HepG2 (cell line): Measurements from ENCODE around the gene MPIG6B. TPM values are rescaled to one million over a fixed set of nuclear protein-coding genes. Genes with fewer than 3 reads are reported as not detected.

ENCODE experiments used
- AHR ChIP-seq: IDR thresholded peaks from 2 replicates; pipeline ENCODE4 v1.6.1; 2018; ENCODE audit warnings: missing genetic modification reagents, missing compliant biosample characterization
- CBX5 ChIP-seq: sonication (generic); formaldehyde crosslinking; IDR thresholded peaks from 2 replicates; pipeline ENCODE4 v1.4.0; 2020; ENCODE audit warnings: missing genetic modification reagents, borderline replicate concordance
- DNMT1 ChIP-seq: sonication (generic); formaldehyde crosslinking; IDR thresholded peaks from 2 replicates; pipeline ENCODE4 v1.5.1; 2020; ENCODE audit warnings: mild to moderate bottlenecking, missing genetic modification reagents
- DR1 ChIP-seq: sonication (generic); formaldehyde crosslinking; IDR thresholded peaks from 2 replicates; pipeline ENCODE4 v1.8.0; 2021; ENCODE audit warnings: mild to moderate bottlenecking, missing genetic modification reagents, inconsistent platforms
- ELF1 ChIP-seq: sonication (generic); formaldehyde crosslinking; IDR thresholded peaks from 2 replicates; pipeline ENCODE4 v1.4.0; 2020; ENCODE audit warnings: missing genetic modification reagents
- FOSL2 ChIP-seq: sonication (generic); formaldehyde crosslinking; IDR thresholded peaks from 2 replicates; pipeline ENCODE4 v1.4.0; 2020; ENCODE audit warnings: missing genetic modification reagents
- FOXK1 ChIP-seq: sonication (generic); formaldehyde crosslinking; IDR thresholded peaks from 2 replicates; pipeline ENCODE4 v1.4.0; 2020; ENCODE audit warnings: low read depth, missing genetic modification reagents, borderline replicate concordance
- GATAD1 ChIP-seq: IDR thresholded peaks from 2 replicates; pipeline ENCODE4 v1.6.1; 2016; ENCODE audit warnings: missing genetic modification reagents, missing compliant biosample characterization
- HCFC1 ChIP-seq: fragments of 150-350 bp; IDR thresholded peaks from 2 replicates; pipeline ENCODE4 v1.6.1; 2014; ENCODE audit warnings: low read depth, low read length
- HIVEP1 ChIP-seq: sonication (generic); formaldehyde crosslinking; IDR thresholded peaks from 2 replicates; pipeline ENCODE4 v1.4.0; 2020; ENCODE audit warnings: mild to moderate bottlenecking, missing genetic modification reagents
- HMGXB4 ChIP-seq, 2 experiments: sonication (generic) in 1 of 2; formaldehyde crosslinking in 1 of 2; IDR thresholded peaks; 2 replicates each; pipeline versions ENCODE4 v1.4.0 to v1.6.1; 2018 to 2020; ENCODE audit warnings: missing genetic modification reagents in 2 of 2, borderline replicate concordance in 1 of 2, low read depth in 1 of 2, mild to moderate bottlenecking in 1 of 2, missing biosample characterization in 1 of 2
- KLF12 ChIP-seq: sonication (generic); formaldehyde crosslinking; IDR thresholded peaks from 2 replicates; pipeline ENCODE4 v1.4.0; 2020; ENCODE audit warnings: missing genetic modification reagents, borderline replicate concordance
- SOX5 ChIP-seq: IDR thresholded peaks from 2 replicates; pipeline ENCODE4 v1.6.1; 2016; ENCODE audit warnings: borderline replicate concordance
- SP4 ChIP-seq: sonication (generic); formaldehyde crosslinking; IDR thresholded peaks from 2 replicates; pipeline ENCODE4 v1.8.1; 2023; ENCODE audit warnings: mild to moderate bottlenecking, missing genetic modification reagents
- STAG1 ChIP-seq: sonication (generic); formaldehyde crosslinking; IDR thresholded peaks from 2 replicates; pipeline ENCODE4 v1.4.0; 2020; ENCODE audit warnings: missing genetic modification reagents
- ZMYM2 ChIP-seq: sonication (generic); formaldehyde crosslinking; IDR thresholded peaks from 2 replicates; pipeline ENCODE4 v1.8.0; 2022; ENCODE audit warnings: mild to moderate bottlenecking, missing genetic modification reagents
- ZMYM4 ChIP-seq: sonication (generic); formaldehyde crosslinking; IDR thresholded peaks from 2 replicates; pipeline ENCODE4 v1.8.1; 2023; ENCODE audit warnings: mild to moderate bottlenecking, missing genetic modification reagents
- ZNF263 ChIP-seq: sonication (generic); formaldehyde crosslinking; IDR thresholded peaks from 2 replicates; pipeline ENCODE4 v1.4.0; 2020; ENCODE audit warnings: missing genetic modification reagents
- ZNF460 ChIP-seq: sonication (generic); formaldehyde crosslinking; IDR thresholded peaks from 2 replicates; pipeline ENCODE4 v1.5.1; 2020; ENCODE audit warnings: missing genetic modification reagents, mild to moderate bottlenecking, borderline replicate concordance
- ZNF556 ChIP-seq: sonication (generic); formaldehyde crosslinking; IDR thresholded peaks from 2 replicates; pipeline ENCODE4 v1.4.0; 2020; ENCODE audit warnings: mild to moderate bottlenecking, missing genetic modification reagents, borderline replicate concordance
- ZNF567 ChIP-seq: sonication (generic); formaldehyde crosslinking; IDR thresholded peaks from 2 replicates; pipeline ENCODE4 v1.8.1; 2023; ENCODE audit warnings: mild to moderate bottlenecking, missing genetic modification reagents, borderline replicate concordance
- ZNF614 ChIP-seq: IDR thresholded peaks from 2 replicates; pipeline ENCODE4 v1.6.1; 2018; ENCODE audit warnings: missing biosample characterization, missing genetic modification reagents, inconsistent platforms, borderline replicate concordance
- ZNF644 ChIP-seq: IDR thresholded peaks from 2 replicates; pipeline ENCODE4 v1.6.1; 2016; ENCODE audit warnings: low read depth
- ZNF776 ChIP-seq: sonication (generic); formaldehyde crosslinking; IDR thresholded peaks from 2 replicates; pipeline ENCODE4 v1.4.0; 2020; ENCODE audit warnings: mild to moderate bottlenecking, missing genetic modification reagents
- ZNF839 ChIP-seq: sonication (generic); formaldehyde crosslinking; IDR thresholded peaks from 2 replicates; pipeline ENCODE4 v1.4.0; 2020; ENCODE audit warnings: missing genetic modification reagents, mild to moderate bottlenecking, borderline replicate concordance
- polyA plus RNA-seq, 8 experiments: library from polyadenylated mRNA; depleted of rRNA in 3 of 8; stranded (reverse) in 7 of 8; unstranded in 1 of 8; fragments of >200 nt; fragmentation: Illumina TruSeq in 4 of 8; extraction: Trizol in 4 of 8; gene quantifications; 2 replicates each; pipeline versions ENCODE4 v1.2.1 to v1.2.3, GENCODE V29; 2011 to 2016; ENCODE audit warnings: low read depth in 4 of 8, missing spikeins in 1 of 8, mixed read lengths in 1 of 8; ENCODE audit not compliant: insufficient read depth in 1 of 8
- total RNA-seq, 5 experiments: library from RNA; depleted of rRNA; stranded (reverse); fragments of >200 nt; fragmentation: Illumina TruSeq; extraction: Trizol; gene quantifications; 2 replicates each; pipeline ENCODE4 v1.2.3, GENCODE V29; 2016; ENCODE audit warnings: low read depth in 1 of 5
- TF ChIP-seq, protein P1 (sequence below): IDR thresholded peaks from 2 replicates; pipeline ENCODE4 v1.6.1; 2016; ENCODE audit warnings: low read depth, borderline replicate concordance
- TF ChIP-seq, protein P2 (sequence below): sonication (generic); formaldehyde crosslinking; IDR thresholded peaks from 2 replicates; pipeline ENCODE4 v1.8.1; 2023; ENCODE audit warnings: mild to moderate bottlenecking, missing genetic modification reagents
- TF ChIP-seq, protein P3 (sequence below): sonication (generic); formaldehyde crosslinking; conservative IDR thresholded peaks from 2 replicates; pipeline ENCODE4 v1.4.0; 2020; ENCODE audit warnings: missing genetic modification reagents

The MPIG6B gene
- total and polyA plus RNA-seq, 2 of the 13 experiments (the other 11 are each of a cell fraction or from before 2014, with no cell fraction given): not detected

DNA sequence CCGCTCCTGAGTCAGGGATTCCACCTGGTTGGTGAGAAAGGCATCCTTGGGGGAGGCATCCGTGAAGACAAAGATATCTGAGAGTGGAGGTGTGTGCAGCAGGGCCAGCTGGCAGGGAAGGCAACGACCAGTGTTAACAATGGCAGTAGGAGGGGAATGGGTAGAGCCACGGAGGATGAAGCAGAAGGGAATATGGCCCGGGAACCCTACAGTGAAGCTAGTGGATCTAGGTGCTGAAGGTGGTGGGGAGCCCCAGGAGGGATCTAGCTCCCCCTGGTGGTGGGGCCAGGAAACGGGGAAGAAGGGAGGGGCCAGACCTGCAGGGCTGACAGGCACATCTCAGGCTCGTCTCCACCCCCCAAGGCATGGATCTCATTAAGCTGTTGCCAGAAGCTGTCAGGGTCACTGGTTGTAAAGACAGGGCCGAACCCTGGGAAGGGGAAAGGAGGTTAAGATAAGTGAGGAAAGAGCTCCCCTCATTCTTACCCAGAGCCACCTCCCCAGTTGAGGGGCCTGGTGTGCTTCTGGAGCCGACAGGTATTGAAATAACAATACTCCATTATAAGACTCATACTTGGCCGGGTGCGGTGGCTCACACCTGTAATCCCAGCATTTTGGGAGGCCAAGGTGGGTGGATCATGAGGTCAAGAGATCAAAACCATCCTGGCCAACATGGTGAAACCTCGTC, 46.7 kb downstream of the MPIG6B start (continued):
- TF ChIP-seq ZNF776 (CRISPR knock-in tag): no peak
- TF ChIP-seq FOXK1 (CRISPR knock-in tag): peak; percentile 76; the same call in 1 of the 2 replicates
- TF ChIP-seq ZNF567 (CRISPR knock-in tag): 0 out of 2 replicates have a peak, but pooled peaks have one; percentile 51
- TF ChIP-seq DR1 (CRISPR knock-in tag): no peak
- TF ChIP-seq, protein P1, sequence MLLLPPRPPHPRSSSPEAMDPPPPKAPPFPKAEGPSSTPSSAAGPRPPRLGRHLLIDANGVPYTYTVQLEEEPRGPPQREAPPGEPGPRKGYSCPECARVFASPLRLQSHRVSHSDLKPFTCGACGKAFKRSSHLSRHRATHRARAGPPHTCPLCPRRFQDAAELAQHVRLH (CRISPR knock-in tag): peak; percentile 66; the same call in 1 of the 2 replicates
- TF ChIP-seq SP4 (CRISPR knock-in tag): peak; percentile 38; the same call in 1 of the 2 replicates
- peak; percentile 69; the same call in 1 of the 2 replicates for TF ChIP-seq HIVEP1 (CRISPR knock-in tag)
- peak; percentile 74; the same call in 1 of the 2 replicates for TF ChIP-seq ZMYM4 (CRISPR knock-in tag)
- TF ChIP-seq GATAD1: peak; percentile 58
- TF ChIP-seq CBX5: peak; percentile 54; the same call in 1 of the 2 replicates
- peak; percentile 65 for TF ChIP-seq FOSL2 (CRISPR knock-in tag)
- TF ChIP-seq, protein P2, sequence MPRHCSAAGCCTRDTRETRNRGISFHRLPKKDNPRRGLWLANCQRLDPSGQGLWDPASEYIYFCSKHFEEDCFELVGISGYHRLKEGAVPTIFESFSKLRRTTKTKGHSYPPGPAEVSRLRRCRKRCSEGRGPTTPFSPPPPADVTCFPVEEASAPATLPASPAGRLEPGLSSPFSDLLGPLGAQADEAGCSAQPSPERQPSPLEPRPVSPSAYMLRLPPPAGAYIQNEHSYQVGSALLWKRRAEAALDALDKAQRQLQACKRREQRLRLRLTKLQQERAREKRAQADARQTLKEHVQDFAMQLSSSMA: no peak
- peak; percentile 30; the same call in 1 of the 2 replicates for TF ChIP-seq ZNF839
- peak; percentile 75; the same call in 1 of the 2 replicates for TF ChIP-seq ZNF614
- peak; percentile 53; the same call in 1 of the 2 replicates for TF ChIP-seq ZNF644
- TF ChIP-seq ZMYM2 (CRISPR knock-in tag): peak; percentile 77
- 0 out of 2 replicates have a peak, but pooled peaks have one; percentile 12 for TF ChIP-seq HCFC1
- no peak for TF ChIP-seq ZNF460 (CRISPR knock-in tag)
- no peak for TF ChIP-seq ZNF263
- TF ChIP-seq SOX5: peak; percentile 61
- TF ChIP-seq, protein P3, sequence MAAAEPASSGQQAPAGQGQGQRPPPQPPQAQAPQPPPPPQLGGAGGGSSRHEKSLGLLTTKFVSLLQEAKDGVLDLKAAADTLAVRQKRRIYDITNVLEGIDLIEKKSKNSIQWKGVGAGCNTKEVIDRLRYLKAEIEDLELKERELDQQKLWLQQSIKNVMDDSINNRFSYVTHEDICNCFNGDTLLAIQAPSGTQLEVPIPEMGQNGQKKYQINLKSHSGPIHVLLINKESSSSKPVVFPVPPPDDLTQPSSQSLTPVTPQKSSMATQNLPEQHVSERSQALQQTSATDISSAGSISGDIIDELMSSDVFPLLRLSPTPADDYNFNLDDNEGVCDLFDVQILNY (CRISPR knock-in tag): 0 out of 2 replicates have a peak, but pooled peaks have one; percentile 6
- peak; percentile 83; the same call in 1 of the 2 replicates for TF ChIP-seq DNMT1 (CRISPR knock-in tag)
- TF ChIP-seq HMGXB4 (CRISPR knock-in tag; IDR thresholded peaks at IDR 0.05; ENCODE audit: borderline replicate concordance in 1 of 2, low read depth in 1 of 2): peak; percentile 74 to 85; a peak in 2 of 4 replicates
- no peak for TF ChIP-seq KLF12
- peak; percentile 91 for TF ChIP-seq STAG1 (CRISPR knock-in tag)
- 0 out of 2 replicates have a peak, but pooled peaks have one; percentile 48 for TF ChIP-seq AHR (CRISPR knock-in tag)
- TF ChIP-seq ZNF556: no peak
- peak; percentile 61 for TF ChIP-seq ELF1
